ENCODE results near the gene MUC22.

MUC22 gene

DNA sequence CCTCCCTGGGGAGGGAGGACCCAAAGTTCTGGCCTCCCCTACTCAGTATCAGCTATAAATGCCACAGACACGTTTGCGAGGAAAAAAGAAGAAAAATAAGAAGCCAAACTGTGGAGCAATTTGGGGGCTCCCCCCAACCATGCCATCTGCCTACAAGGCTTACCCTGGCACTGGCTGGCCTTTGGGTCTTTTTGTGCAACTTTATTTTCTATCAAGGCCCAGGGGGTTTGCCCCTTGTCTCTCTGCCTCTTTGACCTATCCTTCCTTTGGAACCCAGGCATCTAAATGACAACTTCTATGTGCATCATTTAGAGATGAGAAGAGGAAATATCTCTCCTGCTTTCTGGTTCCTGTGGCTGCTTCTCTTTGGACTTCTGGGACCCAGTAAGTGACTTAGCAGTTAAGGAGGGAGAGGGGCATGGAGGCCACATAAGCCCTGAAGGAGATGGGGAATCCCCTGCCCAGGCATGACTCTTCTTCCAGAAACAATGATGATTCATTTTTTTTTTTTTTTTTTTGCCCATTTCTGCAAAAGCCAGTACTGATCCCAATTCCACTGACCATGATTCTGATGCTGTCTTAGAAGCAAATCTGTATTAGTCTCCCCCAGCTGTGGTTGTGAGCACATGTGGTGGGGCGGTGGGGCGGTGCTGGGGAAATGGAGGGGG, at the start of gene MUC22:
TSS of gene MUC22 (plus strand) at position 82 of the 668 bp plus-strand sequence. CDS start at position 315, 233 bp downstream.
- TF ChIP-seq, protein P1, sequence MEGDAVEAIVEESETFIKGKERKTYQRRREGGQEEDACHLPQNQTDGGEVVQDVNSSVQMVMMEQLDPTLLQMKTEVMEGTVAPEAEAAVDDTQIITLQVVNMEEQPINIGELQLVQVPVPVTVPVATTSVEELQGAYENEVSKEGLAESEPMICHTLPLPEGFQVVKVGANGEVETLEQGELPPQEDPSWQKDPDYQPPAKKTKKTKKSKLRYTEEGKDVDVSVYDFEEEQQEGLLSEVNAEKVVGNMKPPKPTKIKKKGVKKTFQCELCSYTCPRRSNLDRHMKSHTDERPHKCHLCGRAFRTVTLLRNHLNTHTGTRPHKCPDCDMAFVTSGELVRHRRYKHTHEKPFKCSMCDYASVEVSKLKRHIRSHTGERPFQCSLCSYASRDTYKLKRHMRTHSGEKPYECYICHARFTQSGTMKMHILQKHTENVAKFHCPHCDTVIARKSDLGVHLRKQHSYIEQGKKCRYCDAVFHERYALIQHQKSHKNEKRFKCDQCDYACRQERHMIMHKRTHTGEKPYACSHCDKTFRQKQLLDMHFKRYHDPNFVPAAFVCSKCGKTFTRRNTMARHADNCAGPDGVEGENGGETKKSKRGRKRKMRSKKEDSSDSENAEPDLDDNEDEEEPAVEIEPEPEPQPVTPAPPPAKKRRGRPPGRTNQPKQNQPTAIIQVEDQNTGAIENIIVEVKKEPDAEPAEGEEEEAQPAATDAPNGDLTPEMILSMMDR (IDR thresholded peaks at IDR 0.05; ENCODE audit: low read depth, low read length), result no peak
- TF ChIP-seq, protein P2, sequence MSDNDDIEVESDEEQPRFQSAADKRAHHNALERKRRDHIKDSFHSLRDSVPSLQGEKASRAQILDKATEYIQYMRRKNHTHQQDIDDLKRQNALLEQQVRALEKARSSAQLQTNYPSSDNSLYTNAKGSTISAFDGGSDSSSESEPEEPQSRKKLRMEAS (IDR thresholded peaks at IDR 0.05; ENCODE audit: low read depth, low read length), result no peak
- no peak for TF ChIP-seq POLR2A (IDR thresholded peaks at IDR 0.05; ENCODE audit: extremely low read depth, insufficient read length)
- no peak for TF ChIP-seq MYC (IDR thresholded peaks at IDR 0.05; ENCODE audit: low read depth, low read length)
- no peak within 1 kb of the TSS for H3K4me3 ChIP-seq (ENCODE audit: low read depth, low read length)
- no peak for DNase-seq (ENCODE audit: low read depth)

DNA sequence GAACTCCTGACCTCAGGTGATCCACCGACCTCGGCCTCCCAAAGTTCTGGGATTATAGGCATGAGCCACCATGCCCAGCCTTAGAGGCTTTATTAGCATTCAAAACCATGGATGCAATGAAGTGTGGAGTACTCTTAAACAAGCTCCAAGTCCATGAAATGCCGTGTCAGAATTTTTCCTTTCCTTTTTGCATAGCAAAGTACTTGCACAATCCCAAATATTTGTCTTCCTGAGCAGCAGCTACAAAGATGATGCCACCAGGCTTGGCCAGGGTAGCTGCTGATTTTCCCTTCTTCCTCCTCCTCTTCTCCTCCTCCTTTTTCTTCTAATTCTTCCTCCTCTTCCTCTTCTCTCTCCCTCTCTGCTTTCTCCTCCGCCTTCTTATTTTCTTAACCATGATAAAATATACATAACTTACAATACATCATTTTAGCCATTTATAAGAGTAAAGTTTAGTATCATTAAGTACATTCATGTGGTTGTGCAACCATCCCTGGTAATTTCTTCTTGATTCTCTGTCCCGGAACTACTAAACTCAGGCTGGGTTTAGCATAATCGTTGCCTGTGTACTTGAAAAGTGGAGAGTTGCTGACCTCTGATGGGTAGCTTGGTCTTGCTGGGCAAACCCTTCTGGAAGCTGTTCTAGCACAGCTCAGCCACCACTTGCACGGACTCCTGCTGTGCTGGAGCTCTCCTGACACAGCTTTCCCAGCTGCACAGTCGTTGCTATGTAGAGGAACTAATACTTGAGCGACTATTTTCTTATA, 49.2 kb upstream of the MUC22 start:
- peak; percentile 25 for DNase-seq (ENCODE audit: low read depth)
- TF ChIP-seq, protein P1 (IDR thresholded peaks at IDR 0.05; ENCODE audit: low read depth, low read length), result no peak
- TF ChIP-seq, protein P2 (IDR thresholded peaks at IDR 0.05; ENCODE audit: low read depth, low read length), result no peak
- TF ChIP-seq MYC (IDR thresholded peaks at IDR 0.05; ENCODE audit: low read depth, low read length), result no peak
- TF ChIP-seq POLR2A (IDR thresholded peaks at IDR 0.05; ENCODE audit: extremely low read depth, insufficient read length), result no peak
- no peak overlapping the region for H3K4me3 ChIP-seq (ENCODE audit: low read depth, low read length)

DNA sequence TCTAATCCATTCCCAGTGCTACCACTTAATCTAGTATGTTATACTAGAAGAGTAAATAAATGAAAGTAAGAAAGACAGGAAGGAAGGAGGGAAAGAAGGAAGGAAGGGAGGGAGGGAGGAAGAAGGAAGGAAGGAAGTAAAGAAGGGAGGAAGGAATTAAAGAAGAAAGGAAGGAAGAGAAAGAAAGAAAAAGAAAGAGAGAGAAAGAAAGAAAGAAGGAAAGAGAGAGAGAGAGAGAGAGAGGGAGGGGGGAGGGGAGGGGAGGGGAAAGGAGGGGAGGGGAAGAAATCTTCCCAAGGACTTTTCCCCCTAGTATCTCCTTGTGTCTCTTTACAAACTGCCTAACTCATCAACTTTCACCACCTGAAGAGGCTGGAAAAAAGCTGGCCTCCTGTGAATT, 47.6 kb upstream of the MUC22 start:
- DNase-seq (ENCODE audit: low read depth), result no peak

DNA sequence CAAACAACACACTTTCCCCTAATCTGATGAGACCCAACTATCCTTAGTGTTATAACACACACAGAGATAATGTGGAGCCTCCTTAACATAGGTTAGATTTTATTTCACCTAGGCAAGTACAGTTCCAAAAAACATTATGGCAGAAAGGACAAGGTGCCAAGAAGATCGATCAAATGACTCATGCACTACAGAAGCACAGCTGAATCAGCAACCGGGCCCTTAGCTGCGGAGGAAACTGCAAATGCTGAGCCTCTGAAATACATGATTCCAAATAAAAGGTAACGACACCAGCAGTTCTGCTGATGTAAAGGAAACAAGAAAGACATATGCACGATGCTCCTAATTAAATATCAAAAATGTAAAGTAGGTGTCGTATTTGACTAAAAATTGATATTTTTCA, 46.6 kb upstream of the MUC22 start:
- no peak overlapping the region for H3K4me3 ChIP-seq (ENCODE audit: low read depth, low read length)
- TF ChIP-seq, protein P1 (IDR thresholded peaks at IDR 0.05; ENCODE audit: low read depth, low read length), result no peak
- TF ChIP-seq, protein P2 (IDR thresholded peaks at IDR 0.05; ENCODE audit: low read depth, low read length), result no peak
- TF ChIP-seq MYC (IDR thresholded peaks at IDR 0.05; ENCODE audit: low read depth, low read length), result no peak
- no peak for TF ChIP-seq POLR2A (IDR thresholded peaks at IDR 0.05; ENCODE audit: extremely low read depth, insufficient read length)
- DNase-seq (ENCODE audit: low read depth), result no peak

More for the DNA sequence above, 47.6 kb upstream of the MUC22 start:
- no peak overlapping the region for H3K4me3 ChIP-seq (ENCODE audit: low read depth, low read length)
- TF ChIP-seq MYC (IDR thresholded peaks at IDR 0.05; ENCODE audit: low read depth, low read length) (no peak), POLR2A (IDR thresholded peaks at IDR 0.05; ENCODE audit: extremely low read depth, insufficient read length) (no peak)
- TF ChIP-seq, protein P2 (IDR thresholded peaks at IDR 0.05; ENCODE audit: low read depth, low read length), result no peak
- TF ChIP-seq, protein P1 (IDR thresholded peaks at IDR 0.05; ENCODE audit: low read depth, low read length), result no peak

DNA sequence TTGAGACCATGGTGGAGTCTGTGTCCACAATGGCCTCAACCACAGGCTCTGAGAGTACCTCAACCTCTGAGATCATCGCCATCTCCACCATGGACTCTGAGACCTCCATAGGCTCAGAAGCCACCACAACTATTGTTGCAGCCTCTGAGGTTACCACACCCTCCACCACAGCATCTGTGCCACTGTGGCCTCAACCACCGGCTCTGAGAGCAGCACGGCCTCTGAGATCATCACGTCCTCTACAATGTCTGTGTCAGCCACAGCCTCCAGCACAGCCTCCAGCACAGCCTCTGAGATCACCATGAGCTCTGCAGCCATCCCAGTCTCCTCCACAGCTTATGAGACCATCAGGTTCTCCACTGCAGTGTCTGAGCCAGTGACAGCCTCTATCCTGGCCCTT, 46.2 kb upstream of the MUC22 start:
- peak; percentile 40 for DNase-seq (ENCODE audit: low read depth)
- H3K4me3 ChIP-seq (ENCODE audit: low read depth, low read length), result no peak overlapping the region
- TF ChIP-seq MYC (IDR thresholded peaks at IDR 0.05; ENCODE audit: low read depth, low read length), result no peak
- TF ChIP-seq, protein P2 (IDR thresholded peaks at IDR 0.05; ENCODE audit: low read depth, low read length), result no peak
- no peak for TF ChIP-seq POLR2A (IDR thresholded peaks at IDR 0.05; ENCODE audit: extremely low read depth, insufficient read length)
- TF ChIP-seq, protein P1 (IDR thresholded peaks at IDR 0.05; ENCODE audit: low read depth, low read length), result no peak

Measured in NB4 (cell line).